Kidney epithelial cell (primary cell): ENCODE data around the gene GOT2. TPM values are rescaled to one million over a fixed set of nuclear protein-coding genes. Genes with fewer than 3 reads are reported as not detected.

Experiments
- DNase-seq: peaks from one replicate; pipeline ENCODE4 v3.0.0-alpha.2; 2010; ENCODE audit warnings: low read depth
- H3K27me3 ChIP-seq: 2 replicates; pipeline ENCODE4 v1.6.0; 2011; ENCODE audit warnings: low read length; ENCODE audit not compliant: control insufficient read depth, insufficient read depth
- H3K36me3 ChIP-seq: 2 replicates; pipeline ENCODE4 v1.5.1; 2011; ENCODE audit warnings: low read length; ENCODE audit not compliant: control insufficient read depth, insufficient read depth
- H3K4me3 ChIP-seq: 2 replicates; pipeline ENCODE4 v1.5.1; 2011; ENCODE audit warnings: low read depth, mild to moderate bottlenecking, control low read depth, low read length
- total RNA-seq: library from RNA; depleted of rRNA; stranded (reverse); fragments of >200 nt; gene quantifications from 2 replicates; pipeline ENCODE4 v1.2.3, GENCODE V29; 2015
- TF ChIP-seq, protein P1 (sequence below): IDR thresholded peaks from 2 replicates; pipeline ENCODE4 v1.5.1; 2011; ENCODE audit warnings: mild to moderate bottlenecking, moderate library complexity, low read length, control low read depth, inconsistent platforms; ENCODE audit not compliant: insufficient read depth, poor library complexity, severe bottlenecking

GOT2 gene
- total RNA-seq, 1 donor from 2014 or later: 114 TPM

DNA sequence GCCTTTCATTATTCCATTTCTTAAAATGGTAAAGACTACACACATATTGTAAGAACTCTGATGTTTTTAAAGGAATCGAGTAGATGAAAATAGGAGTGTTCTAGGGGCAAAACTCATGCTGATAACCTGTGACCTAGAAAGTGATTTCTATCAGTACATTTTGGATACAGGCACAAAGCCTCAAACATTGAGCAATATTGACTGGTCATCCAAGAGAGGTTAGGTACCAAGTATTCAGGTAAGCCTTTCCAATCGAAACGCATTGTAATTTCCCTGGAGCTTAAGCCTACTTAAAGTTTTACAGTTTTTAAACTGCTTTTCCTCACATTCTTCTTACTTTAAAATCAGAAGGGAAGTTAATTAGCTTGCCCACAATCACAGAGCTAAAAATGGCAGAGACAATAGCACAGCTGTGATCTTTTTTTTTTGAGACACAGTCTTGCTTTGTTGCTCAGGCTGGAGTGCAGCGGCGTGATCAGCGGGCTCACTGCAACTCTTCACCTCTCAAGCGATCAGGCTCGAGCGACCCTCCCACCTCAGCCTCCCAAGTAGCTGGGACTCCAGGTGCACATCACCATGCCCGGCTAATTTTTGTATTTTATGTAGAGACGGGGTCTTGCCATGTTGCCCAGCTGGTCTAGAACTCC, 3.3 kb downstream of the GOT2 start:
- H3K4me3 ChIP-seq: no peak overlapping the region
- H3K27me3 ChIP-seq: no peaks in the 10 kb centered on the region
- TF ChIP-seq, protein P1, sequence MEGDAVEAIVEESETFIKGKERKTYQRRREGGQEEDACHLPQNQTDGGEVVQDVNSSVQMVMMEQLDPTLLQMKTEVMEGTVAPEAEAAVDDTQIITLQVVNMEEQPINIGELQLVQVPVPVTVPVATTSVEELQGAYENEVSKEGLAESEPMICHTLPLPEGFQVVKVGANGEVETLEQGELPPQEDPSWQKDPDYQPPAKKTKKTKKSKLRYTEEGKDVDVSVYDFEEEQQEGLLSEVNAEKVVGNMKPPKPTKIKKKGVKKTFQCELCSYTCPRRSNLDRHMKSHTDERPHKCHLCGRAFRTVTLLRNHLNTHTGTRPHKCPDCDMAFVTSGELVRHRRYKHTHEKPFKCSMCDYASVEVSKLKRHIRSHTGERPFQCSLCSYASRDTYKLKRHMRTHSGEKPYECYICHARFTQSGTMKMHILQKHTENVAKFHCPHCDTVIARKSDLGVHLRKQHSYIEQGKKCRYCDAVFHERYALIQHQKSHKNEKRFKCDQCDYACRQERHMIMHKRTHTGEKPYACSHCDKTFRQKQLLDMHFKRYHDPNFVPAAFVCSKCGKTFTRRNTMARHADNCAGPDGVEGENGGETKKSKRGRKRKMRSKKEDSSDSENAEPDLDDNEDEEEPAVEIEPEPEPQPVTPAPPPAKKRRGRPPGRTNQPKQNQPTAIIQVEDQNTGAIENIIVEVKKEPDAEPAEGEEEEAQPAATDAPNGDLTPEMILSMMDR: no peak
- DNase-seq: no peak
- no peaks in the 10 kb centered on the region for H3K36me3 ChIP-seq

DNA sequence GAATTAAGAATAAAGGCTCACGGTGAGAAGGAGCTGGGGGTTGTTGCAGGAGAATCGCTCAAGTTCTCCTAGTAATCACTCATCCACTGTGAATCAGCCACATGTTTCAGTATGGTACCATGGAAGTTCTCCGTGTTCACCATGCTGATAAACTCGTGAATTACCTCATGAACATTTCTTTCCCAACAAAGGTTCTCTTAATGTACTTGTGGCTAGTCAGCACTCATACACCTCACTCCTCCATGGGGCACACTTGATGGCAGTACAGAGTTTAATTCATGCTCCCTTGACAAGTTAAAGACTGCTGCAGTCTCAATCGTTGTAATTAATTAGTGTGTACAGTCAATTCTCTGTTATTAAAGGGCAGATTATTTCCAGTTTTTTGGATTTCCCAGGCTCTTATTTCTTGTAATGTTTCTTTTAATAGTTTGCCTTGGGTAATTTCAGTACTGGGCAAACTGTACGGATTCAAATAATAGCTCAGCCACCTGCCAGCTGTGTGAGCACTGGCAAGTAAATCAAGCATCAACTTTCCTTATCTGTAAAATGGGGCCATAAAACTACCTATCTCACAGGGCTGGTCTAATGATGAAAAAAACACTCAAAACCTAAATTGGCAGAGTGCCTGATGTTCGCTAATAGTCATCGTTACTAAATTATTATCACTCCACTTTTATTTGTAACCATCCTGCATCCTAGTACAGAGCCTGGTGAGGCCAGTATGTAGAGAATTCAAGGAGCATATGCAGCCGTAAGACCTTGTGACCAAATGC, 6.1 kb downstream of the GOT2 start:
- H3K4me3 ChIP-seq: no peak overlapping the region
- H3K27me3 ChIP-seq: no peaks in the 10 kb centered on the region
- DNase-seq: no peak
- TF ChIP-seq, protein P1: no peak
- H3K36me3 ChIP-seq: no peaks in the 10 kb centered on the region

DNA sequence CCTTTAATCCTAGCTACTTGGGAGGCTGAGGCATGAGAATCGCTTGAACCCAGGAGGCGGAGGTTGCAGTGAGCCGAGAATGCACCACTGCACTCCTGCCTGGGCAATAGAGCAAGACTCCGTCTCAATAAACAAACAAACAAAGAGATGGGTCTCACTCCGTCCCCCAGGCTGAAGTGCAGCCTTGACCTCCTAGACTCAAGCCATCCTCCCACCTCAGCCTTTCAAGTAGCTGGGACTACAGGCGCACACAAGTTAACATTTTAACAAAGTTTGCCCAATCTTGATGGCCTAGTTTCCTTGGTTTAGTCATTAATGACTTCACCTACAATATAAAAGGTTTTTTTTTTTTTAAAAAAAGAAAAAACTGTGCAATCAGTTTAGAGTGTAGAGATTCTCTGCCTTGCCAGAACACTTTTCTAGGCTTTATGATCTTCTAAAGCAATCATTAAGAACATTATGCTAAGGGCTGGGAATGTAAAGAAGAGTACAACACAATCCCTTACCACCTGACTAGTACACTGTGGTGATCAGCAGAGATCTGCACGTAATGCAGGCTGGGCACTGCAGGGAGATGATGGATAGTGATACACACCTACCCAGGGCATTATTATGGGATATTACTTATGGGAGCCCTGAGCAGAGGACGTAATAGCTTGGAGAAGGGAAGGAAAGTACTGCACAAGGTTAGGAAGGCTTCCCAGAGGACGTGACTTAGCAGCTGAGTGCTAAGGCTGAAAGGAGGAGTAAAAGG, 6.9 kb downstream of the GOT2 start:
- Histone ChIP-seq H3K36me3 (no peaks in the 10 kb centered on the region), H3K4me3 (no peak overlapping the region), H3K27me3 (no peaks in the 10 kb centered on the region)
- TF ChIP-seq, protein P1: no peak
- no peak for DNase-seq

DNA sequence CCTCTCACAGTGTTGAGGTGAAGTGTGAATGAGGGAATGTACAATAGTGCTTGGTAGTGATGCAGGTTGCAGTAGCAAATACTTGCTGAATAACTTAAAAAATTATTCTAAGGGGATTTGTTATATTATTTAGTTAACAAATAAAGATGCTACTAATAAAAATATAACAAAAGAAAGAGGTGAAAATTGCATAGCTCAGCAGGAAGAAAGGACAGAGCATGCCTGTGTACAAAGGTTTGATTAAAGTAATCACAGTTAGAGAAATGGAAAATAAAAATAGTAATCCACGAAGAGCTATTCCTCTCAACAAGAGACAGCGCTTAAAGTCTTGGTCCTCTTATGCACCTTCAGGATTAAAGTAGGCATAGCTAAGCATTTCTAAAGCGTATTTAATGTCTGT, 11.0 kb downstream of the GOT2 start:
- H3K27me3 ChIP-seq: no peaks in the 10 kb centered on the region
- no peak overlapping the region for H3K4me3 ChIP-seq
- TF ChIP-seq, protein P1: no peak
- H3K36me3 ChIP-seq: peaks cover 1% of the 10 kb centered on the region
- DNase-seq: no peak

DNA sequence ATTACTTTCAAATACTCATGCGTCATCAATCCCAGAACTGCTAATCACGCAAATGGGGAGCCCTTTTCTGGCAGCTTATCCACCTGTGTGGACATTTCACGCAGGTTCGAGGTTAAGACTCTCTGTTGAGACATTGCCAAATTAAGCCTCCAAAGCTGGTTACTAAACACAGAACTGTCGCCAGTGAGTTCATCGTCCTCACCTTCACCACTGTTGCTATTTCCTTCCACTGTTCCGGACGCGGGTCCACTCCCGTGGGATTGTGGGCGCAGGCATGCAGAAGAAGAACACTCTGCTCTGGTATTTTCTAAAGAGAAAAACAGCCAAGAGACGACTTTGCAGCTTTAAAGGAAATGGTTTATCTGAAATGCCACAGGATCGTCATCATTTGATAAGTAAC, 16.1 kb downstream of the GOT2 start:
- TF ChIP-seq, protein P1: no peak
- peaks cover 3% of the 10 kb centered on the region for H3K36me3 ChIP-seq
- no peaks in the 10 kb centered on the region for H3K27me3 ChIP-seq
- DNase-seq: no peak
- no peak overlapping the region for H3K4me3 ChIP-seq
